GM12801 (cell line): Measurements from ENCODE around the gene SPATS2L.

Experiments
- CTCF ChIP-seq: IDR thresholded peaks from one replicate; pipeline ENCODE4 v1.5.1; 2011; ENCODE audit warnings: control low read depth; ENCODE audit not compliant: insufficient read length; ENCODE audit errors: extremely low read depth

Gene SPATS2L

GRCh38 chr2:200523604-200524003 lies 217.1 kb downstream of the SPATS2L start:
- no peak for TF ChIP-seq CTCF

GRCh38 chr2:200525066-200525465 lies 218.6 kb downstream of the SPATS2L start:
- no peak for TF ChIP-seq CTCF

- TF ChIP-seq CTCF: no peak
Observed at GRCh38 chr2:200525551-200525881, 219.0 kb downstream of the SPATS2L start.

- TF ChIP-seq CTCF: no peak
Observed at GRCh38 chr2:200525882-200526651, 219.6 kb downstream of the SPATS2L start, which contains the start of gene SGO2. Gene SGO2, plus strand, starts transcription at chr2:200526207. Its CDS starts 6,769 bp downstream, at chr2:200532976.

DNA sequence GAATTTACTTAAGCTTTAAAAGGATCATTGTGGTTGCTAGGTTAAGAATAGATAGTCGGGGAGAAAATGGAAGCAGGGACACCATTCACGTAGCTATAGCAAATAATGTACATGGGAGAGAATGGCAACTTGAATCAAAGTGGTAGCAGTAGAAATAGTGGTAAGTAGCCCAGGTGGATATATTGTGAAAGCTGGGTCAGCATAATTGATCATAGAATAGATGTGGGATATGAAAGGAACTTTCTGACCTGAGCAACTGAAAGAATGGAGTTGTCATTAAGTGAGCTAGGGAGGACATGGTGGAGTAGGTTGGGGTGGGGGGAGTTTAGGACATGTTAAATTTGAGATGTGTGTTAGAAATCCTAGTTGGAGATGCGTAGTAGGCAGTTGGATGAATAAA lies 221.7 kb downstream of the SPATS2L start:
- TF ChIP-seq CTCF: no peak
